Left colon (tissue), 2 donors: ENCODE data around the gene ENTR1. TPM values are rescaled to one million over a fixed set of nuclear protein-coding genes. Genes with fewer than 3 reads are reported as not detected.
"Not testable (repeated sequence)": the region's sequence is repeated elsewhere in the genome, so short reads cannot be mapped to it uniquely, and the experiment has no call there.

Source experiments
- ATAC-seq: fragments of 200-7000 bp; cut with Tn5 transposase; one replicate; pipeline ENCODE4 v1.9.1; 2020; ENCODE audit warnings: mild to moderate bottlenecking, moderate library complexity
- DNase-seq, 2 donors: peaks; one replicate each; pipeline ENCODE4 v3.0.0-alpha.2; 2020
- intact Hi-C, 2 donors: fragments of 100-400 bp; cut with DNase I in 1 of 2; cut with micrococcal nuclease in 1 of 2; formaldehyde crosslinking; loops; one replicate each; pipeline versions ENCODE4 v1.11.2 to v1.14.0; 2022; cut with DNase I, micrococcal nuclease
- total RNA-seq, 2 donors: library from RNA; stranded (reverse); fragmentation: NEBNext Ultra II Directional; extraction: Animal tissue kit (Norgen Biotek cat#: 25700); gene quantifications; one replicate each; pipeline ENCODE4 v1.2.1, GENCODE V29; 2021
- donor health status: DM: no; HTN: no; CAD: no.
- donor health status: DM: yes; HTN: yes; CAD: no.

ENTR1 gene
- total RNA-seq, 2 donors from 2014 or later, result 29.8 to 33.2 TPM

DNA sequence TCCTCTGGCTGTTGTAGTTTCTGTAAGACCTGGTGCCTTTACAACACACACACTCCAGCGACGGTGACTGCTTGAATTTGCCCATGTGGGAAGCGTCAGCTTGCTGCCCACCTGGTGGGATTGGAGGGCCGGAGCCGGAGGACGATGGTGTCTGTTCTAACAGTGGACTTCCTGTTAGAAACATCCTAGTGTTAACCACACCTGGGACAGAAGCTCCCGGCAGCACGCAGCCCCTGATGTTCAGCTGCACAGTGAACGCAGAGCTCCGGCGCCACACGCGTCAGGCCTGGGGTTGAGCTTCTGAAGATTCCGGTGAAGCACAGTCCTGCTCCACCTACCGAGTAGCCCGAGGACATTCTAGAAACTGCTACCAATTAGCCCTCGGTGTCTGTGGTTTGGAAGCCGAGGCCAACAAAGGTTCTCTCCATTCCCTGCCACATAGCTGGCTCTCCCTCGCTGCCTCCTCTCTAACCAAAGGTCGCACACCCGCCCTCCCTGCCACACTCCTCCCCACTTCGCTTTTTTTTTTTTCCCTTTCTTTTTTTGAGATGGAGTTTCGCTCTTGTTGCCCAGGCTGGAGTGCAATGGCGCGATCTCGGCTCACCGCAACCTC is 14.4 kb upstream of the ENTR1 start:
- no peak for ATAC-seq
- intact Hi-C loops, result no loop called here

DNA sequence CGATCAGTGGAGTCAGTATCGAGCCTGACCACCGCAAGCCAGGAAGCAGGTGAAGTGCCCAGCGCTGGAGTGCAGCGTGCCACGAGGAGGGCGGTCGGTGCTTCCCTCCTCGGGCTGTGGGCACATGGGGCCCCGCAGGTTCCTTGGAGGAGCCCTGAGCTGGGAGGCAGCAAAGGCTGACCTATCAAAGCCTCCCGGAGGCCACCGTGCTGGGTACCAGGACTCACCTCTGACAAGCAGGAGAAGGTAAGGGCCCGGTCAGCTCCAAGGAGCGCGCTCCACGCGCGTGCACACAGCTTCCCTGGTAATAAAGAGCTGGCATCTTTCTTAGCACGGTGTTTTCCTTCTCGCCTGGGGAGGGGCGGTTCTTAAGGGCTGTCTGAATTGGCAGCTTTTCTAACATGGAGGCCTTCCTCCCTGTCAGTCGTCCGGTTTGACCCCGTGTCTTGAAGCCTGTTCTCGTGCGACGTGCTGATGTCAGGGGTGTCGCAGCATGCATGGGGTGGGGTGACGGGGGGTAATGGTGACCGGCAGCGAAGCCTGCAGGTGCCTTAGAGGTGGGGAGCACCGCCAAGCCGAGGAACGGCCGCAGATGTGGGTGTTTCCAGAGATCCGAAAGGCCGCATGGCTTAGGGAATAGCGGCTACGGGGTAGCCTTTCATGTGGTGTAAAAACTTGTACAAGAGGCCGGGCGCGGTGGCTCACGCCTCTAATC is 13.2 kb upstream of the ENTR1 start:
- intact Hi-C loops, result no loop called here
- no peak for DNase-seq
- no peak for ATAC-seq

More for the DNA sequence above, 14.4 kb upstream of the ENTR1 start:
- DNase-seq, result no peak

DNA sequence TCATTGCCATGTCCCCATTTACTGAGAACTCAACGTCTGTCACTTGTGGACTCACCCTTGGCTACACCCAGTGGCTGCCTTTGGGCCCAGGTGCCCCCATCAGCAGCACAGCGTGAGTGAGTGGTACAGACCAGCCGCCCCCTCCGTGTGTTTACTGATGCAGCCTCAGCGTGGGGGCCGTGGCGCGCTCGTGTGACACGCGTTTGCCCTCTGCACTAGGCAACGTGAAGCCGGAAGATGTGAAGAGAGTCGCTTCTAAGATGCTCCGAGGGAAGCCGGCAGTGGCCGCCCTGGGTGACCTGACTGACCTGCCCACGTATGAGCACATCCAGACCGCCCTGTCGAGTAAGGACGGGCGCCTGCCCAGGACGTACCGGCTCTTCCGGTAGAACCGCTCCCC is 12.5 kb upstream of the ENTR1 start:
- DNase-seq (no peak), ATAC-seq (no peak)
- intact Hi-C loops, result no loop called here

DNA sequence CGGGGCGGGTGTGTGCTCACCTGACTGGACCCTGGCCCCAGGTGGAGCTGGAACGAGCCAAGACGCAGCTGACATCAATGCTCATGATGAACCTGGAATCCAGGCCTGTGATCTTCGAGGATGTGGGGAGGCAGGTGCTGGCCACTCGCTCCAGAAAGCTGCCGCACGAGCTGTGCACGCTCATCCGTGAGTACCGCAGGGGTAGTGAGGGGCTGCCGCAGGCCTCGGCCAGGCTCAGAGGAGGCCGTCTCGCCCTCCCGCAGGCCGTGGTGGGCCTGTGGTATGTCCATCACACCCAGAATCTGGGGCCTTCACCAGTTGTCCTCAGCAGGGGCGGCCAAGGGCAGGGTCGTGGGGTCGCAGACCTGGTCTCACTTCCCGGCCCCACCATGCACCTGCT is 11.4 kb upstream of the ENTR1 start:
- intact Hi-C loops, result no loop called here
- DNase-seq (no peak), ATAC-seq (no peak)

DNA sequence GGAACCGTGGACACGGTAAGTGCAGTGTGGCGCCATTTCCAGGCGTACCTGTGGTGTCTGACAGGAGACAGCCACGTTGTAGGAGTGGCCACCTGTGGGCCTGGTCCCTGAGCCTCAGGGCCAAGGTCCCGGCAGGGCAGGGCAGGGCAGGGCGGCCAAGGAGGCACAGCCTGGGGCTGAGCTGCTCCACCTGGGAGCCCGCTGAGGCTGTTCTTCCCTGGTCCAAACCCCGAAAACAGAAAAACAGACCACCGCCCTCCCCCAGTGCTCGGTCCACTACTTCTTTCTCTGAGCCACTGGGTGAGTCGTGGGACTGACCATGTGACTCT is 8.6 kb upstream of the ENTR1 start:
- intact Hi-C loops, result no loop called here
- no peak for ATAC-seq
- DNase-seq, result no peak

DNA sequence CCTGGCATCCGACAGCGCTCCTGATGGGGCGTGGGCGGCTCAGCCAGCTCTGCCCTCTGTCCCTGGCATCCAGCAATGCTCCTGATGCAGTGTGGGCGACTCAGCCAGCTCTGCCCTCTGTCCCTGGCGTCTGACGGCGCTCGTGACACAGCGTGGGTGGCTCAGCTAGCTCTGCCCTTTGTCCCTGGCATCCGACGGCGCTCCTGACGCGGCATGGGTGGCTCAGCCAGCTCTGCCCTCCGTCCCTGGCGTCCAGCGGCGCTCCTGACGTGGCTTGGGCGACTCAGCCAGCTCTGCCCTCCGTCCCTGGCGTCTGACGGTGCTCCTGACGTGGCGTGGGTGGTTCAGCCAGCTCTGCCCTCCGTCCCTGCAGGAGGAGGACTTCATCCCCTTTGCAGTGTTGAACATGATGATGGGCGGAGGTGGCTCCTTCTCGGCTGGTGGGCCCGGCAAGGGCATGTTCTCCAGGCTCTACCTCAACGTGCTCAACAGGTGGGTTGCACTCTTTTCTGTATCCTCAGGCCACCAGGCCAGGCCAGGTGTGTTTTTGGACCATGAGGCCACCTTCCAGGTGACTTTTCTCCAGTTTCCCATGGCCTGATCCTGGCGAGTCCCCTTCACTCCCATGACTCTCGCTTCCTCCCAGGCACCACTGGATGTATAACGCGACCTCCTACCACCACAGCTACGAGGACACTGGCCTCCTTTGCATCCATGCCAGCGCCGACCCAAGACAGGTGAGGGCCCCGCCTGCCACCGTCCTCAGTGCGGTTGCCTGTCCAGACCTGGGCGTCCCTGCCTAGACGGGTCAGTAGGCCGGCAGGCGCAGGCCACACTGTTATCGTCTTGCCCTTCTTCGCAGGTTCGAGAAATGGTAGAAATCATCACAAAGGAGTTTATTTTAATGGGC is 8.0 kb upstream of the ENTR1 start:
- ATAC-seq, result no peak
- DNase-seq, result no peak
- intact Hi-C loops, result no loop called here

DNA sequence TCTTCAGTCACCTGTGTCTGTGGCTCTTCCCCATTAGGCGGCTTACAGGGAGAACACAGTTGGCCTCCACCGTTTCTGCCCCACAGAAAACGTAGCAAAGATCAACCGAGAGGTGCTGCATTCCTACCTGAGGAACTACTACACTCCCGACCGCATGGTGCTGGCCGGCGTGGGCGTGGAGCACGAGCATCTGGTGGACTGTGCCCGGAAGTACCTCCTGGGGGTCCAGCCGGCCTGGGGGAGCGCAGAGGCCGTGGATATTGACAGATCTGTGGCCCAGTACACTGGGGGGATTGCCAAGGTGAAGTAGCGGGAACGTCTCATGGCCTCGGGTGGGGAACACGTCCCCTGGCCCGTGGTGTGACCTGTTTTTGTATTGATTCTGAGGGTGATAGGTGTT is 6.5 kb upstream of the ENTR1 start:
- DNase-seq (no peak), ATAC-seq (no peak)
- intact Hi-C loops, result no loop called here

DNA sequence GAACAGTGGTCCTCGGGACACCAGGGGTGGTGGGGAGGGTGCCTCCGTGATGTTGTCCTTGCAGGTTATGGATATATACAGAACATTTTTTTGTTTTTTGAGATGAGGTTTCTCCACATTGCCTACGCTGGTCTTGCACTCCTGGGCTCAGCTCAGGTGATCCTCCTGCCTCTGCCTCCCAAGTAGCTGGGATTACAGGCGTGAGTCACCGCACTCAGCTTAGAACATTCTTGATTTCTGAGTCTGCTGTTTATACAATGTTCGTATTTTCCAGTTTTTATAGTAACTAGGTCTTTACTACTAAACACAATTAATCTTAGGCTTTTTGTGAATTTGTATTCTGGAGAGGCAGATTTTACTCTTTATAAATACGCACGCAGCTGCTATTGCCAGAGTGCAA is 6.0 kb upstream of the ENTR1 start:
- ATAC-seq (no peak), DNase-seq (no peak)
- intact Hi-C loops, result no loop called here

DNA sequence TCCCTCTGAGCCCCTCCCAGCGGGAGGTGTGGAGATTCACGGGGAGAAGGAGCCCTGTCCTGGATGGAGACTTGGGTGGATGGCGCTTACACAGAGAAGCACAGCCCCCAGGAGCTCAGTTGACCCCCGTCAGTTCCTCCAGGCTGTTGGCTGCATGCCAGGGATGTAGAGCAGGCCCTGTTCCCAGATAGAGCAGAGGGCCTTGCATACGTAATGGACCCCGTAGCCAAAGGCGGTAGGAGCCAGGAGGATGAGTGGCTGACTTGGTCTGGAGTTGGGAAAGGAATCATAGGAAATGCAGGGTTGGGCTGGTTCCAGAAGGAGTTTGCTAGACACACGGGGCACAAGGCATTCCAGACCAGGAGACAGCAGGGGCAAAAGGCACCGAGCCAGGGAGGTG is 2.5 kb upstream of the ENTR1 start:
- ATAC-seq (no peak), DNase-seq (no peak)
- intact Hi-C loops, result no loop called here

DNA sequence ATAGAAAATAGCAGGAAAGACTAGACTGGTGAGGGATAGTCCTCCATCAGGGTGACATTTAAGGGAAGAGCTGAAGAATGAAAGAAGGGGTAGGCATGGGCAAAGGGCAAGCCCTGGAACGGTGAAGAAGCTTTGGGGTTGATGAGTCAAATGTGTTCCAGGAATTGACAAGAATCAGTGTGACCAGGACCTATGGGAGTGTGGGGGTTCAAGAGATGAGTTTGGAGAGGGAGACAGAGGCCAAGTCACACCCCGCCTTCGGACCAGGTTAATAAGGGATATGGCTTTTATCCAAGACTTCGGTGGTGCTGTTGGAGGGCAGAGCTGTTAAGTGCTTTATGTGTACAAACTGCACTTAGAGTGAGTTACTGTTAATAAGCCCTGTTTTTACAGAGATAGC is 964 bp upstream of the ENTR1 start:
- ATAC-seq, result no peak
- DNase-seq, result no peak
- intact Hi-C loops, result no loop called here

DNA sequence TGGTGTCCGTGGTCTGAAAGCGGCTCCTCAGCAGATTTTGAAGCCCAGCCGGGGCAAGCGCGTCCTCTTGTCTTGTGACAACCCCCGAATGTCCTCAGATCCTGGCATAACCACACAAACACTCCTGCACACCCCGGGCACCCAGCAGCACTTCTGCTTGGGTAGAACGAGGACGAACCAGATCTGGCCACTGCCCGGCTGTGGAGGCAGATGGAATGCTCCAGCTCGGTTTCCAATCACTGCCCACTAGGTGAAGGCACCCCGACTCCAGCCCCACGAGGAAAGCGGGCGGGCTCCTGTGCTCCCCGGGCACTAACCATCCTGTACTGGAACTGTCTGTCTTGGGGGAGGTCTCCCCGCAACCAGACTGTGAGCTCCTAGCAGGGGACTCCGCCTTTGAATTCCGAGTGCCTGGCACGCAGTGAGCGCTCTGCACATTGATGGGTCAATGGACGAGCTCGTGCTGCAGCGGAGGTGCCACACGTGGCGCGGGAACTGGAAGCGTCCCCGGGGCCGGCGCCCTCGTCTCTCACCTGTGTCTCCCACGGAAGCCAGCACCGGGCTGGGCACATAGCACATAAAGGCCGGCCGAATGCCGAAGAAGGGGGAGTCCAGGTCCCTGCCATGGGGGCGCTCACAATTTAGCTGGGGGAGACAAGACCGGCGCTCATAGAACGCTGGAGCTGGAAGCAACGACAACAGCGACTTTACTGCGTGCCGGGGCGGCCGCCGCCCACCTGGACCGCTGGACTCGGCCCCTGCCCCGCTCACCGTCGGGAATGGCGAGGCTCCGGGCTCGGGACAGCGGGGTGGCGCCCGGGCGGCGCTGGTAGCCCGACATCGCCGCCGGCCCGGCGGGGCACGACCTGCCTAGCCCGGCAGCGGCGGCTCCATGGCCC is 608 bp downstream of the ENTR1 start:
- ATAC-seq (peak; percentile 52), DNase-seq (peak; percentile 44 to 52)
- intact Hi-C loops, result no loop called here

DNA sequence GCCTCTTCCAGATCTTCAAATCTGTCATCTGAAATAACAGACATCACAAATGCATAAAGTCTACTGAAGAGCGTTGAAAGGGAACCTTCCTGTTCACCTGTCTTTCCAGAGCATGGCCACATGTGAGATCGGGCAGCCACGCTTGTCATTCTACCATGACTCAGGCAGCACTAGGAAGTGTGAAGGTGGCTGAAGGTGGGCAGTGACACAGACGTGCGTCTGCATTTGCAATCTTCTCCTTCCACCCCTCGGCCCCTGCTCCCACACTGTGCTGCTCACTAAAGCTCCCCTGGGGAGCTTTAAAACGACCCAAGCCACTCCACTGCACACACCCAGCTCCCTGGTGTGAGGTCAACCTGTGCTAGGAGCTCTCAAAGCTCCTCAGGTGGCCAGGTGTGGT is 2.5 kb downstream of the ENTR1 start:
- intact Hi-C loops, result no loop called here
- no peak for DNase-seq
- no peak for ATAC-seq

DNA sequence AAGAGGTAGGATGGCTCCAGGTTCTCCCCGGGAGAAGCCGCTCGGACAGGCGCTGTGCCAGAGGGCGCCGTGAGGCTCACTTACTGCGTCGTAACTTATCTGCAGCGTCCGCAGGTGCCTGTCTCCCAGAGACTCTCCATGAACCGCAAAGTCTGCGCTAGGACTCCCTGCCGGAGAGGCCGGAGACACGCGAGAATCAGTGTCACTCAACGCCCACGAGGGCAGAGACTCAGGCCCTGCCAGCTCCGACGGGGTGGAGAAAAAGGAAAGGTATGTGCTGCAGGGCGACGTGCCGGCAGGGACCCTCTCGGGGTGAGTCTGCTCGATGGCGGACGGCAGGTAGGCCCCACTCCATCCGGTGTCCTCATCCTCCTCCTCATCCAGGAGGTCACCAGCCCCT is 3.4 kb downstream of the ENTR1 start:
- DNase-seq, ATAC-seq, intact Hi-C loops: not testable (repeated sequence)

DNA sequence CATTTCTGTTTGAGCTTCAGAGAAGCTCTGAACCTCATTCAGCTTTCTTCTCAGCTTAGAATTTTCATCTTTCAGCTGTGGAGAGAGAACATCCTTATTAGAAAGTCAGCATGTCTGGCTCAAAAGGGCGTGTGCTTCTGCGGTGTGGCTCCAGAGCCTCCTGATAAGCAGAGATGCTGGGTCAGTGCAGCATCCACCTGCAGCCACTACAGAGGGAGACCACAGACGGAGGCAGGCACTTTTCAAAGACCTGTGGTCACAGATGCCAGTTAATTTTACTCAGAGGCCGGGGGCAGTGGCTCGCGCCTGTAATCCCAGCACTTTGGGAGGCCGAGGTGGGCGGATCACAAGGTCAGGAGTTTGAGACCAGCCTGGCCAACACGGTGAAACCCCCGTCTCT is 4.5 kb downstream of the ENTR1 start:
- intact Hi-C loops, DNase-seq, ATAC-seq: not testable (repeated sequence)

DNA sequence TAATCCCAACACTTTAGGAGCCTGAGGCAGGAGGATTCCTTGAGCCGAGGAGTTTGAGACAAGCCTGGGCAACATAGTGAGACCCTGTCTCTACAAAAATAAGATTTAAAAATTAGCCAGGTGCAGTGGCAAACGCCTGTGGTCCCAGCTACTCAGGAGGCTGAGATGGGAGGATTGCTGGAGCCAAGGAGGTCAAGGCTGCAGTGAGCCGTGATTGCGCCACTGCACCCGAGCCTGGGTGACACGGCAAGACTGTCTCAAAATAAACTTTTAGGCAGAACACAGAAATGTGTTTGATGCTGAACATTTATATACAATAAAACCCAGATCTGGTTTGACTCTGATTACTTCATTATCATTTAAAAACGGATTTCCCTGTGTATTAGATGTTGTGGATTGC is 4.9 kb downstream of the ENTR1 start:
- DNase-seq (no peak), ATAC-seq (no peak)
- intact Hi-C loops, result no loop called here

DNA sequence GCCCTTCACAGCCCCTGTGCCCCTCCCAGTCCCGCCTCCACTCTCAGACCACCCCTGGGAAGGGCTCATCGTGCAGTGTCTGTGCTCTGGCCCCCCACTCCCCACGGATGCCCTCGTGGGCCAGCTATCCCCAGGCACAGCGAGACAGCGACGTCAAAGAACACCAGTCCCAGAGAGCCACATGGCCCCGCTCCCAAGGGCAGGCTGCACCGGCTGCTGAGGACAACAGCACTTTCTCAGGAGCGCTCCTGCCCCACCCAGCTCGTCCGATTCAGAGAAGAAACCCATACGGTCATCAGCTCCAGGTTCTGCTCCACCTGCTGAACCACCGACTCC is 5.6 kb downstream of the ENTR1 start:
- no peak for ATAC-seq
- DNase-seq, result no peak
- intact Hi-C loops, result no loop called here

DNA sequence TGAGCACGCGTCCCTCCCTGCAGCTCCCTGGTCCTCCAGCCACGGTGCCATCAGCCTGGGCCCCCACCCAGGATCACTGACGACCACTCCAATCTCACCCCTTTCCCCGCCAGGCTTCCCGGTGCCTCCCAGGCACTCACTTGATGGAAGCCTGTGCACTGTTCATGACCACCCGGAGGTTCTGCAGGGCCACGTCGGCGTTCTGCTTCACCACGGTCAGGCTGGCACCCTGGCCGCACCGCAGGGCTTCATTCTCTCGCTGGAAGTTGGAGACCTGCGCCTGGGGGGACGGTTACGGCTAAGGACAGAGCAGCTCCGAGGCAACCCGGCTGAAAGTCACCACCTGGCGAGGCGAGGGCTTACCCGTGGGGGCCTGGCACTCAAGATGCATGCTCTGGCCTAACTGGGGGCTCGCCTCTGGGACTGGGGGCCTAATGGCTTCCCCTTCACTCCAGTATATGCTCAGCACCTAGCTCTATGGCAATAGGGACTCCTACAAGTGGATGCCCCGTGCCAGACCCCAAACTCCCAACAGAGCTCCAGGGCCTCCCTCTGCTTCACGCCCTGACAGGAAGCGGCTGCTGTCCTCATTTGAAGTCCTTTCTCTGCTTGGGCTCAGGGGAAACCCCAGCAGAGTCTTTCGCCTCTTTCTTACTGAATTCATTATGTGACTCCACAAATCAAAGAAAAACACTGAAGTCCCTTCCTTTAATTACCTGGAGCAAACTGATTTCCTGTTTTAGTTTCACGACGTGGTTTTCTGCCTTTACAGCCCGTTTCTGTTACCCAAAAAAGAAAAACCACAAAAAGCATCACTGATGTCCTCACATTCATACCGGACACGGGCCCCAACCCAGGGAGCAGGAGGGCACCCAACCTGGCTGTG is 6.3 kb downstream of the ENTR1 start:
- ATAC-seq (no peak), DNase-seq (no peak)
- intact Hi-C loops, result no loop called here

DNA sequence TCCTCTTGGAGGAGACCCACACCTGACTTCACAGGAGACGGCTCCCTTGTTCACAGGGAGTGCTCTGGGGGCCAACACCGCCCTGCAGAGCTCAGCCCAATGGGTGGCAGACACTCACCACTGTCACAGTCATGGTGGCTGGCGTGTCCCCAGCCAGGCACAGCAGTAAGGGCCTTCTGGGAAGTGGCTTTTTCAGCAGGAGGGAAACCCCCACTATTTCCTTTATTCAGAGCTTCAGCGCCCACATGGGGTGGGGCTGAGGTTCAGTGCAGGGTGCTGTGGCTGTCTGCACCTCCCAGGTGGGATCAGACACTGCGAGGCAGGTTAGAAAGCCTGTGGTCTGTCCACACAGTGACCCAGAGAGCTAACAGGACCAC is 6.9 kb downstream of the ENTR1 start:
- DNase-seq (no peak), ATAC-seq (no peak)
- intact Hi-C loops, result no loop called here
